HG03108 (cell line): Measurements from ENCODE around the gene CDC73.
"Not testable (repeated sequence)": the region's sequence is repeated elsewhere in the genome, so short reads cannot be mapped to it uniquely, and the experiment has no call there.

Experiments used
- ATAC-seq: cut with Tn5 transposase; IDR thresholded peaks from one replicate; pipeline ENCODE4 v1.9.1; 2021; ENCODE audit warnings: moderate library complexity; ENCODE audit not compliant: unreplicated experiment

Gene CDC73

DNA sequence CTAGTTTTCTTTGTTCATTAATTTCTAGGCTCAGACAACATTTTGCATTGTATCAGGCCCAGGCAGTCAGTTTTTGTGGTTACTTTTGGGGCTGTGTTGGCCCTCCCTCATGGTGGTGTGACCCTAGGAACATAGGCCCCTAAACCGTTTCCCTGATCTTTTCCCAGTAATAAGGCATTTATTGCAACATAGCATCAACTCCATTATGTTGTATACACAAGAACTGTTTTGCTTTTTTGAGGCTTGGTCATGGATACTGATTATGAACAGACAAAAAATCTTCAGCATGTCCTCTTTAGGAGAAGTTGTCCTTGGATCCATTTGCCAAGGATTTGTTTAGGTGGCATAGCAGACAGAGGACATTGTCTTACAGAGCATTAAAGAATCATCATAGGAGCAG is 54.3 kb downstream of the CDC73 start:
- ATAC-seq = no peak

DNA sequence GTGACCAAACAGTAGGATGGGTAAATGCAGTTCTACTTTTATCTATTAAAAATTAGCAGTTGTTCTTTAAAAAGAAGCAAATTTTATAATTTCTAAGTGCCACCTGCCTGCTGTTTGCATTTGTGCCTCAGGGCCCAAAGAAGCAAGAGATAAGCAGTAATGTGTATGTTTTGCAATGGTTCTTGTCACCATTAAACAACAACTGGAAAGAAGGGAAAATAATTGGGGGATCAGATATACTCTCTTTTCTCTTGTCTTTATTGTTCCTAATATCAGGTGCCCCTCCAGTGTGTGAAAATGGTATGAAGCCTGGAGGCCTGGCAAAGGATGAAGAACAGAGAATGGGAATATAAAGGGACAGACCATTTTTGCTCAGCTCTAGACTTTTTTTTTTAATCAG is 55.0 kb downstream of the CDC73 start:
- no peak for ATAC-seq

GRCh38 chr1:193179094-193179493 is 57.3 kb downstream of the CDC73 start:
- no peak for ATAC-seq

- no peak for ATAC-seq
Observed at GRCh38 chr1:193181536-193181935, 59.7 kb downstream of the CDC73 start.

GRCh38 chr1:193181985-193182384 is 60.2 kb downstream of the CDC73 start:
- no peak for ATAC-seq

DNA sequence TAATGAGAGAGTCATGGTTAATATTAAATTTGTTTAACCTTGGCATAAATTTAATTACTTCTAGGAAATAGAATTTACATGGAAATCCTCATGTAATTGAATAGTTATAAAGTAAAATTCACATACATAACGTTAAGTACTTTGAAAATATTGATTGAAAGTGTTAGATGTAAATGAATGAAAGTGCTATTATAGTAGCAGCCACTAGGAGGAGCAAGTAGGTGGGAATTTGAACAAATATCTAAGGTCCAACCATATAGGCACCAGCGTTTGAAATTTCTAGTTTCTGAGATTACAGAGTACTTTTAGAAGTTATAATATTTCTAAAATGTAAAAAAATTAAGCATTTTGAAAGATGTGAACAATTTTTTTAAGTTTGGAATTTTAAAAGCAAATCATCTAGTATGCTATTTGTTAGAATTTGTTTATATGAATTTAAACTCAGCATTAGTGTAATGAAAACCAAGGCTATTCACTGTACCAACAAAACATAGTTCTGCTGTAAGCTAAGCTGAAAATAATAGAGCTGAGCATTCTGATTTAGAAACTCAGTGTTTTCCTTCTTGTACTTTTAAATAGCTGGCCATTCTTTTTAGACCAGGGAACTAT is 61.3 kb downstream of the CDC73 start:
- ATAC-seq = peak; percentile 69

DNA sequence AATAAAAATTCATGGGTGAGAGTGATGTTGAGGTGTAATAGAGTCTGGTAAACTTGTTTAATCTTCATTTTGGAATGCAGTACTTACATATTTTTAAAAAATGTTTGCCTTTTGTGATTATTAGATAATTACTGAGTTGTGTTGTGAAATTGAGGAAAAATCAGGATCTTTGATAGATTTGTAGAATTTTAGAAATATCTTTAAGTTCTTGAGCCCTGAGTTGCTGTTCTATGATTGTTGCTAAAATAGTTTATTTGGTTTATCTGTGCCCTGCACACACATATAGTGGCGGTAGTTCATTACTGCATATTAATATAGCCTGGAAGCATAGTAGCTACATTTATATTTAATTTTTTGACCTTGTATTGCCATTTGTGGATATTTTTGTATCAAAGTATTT is 62.9 kb downstream of the CDC73 start:
- no peak for ATAC-seq

- no peak for ATAC-seq
Observed at GRCh38 chr1:193185211-193185610, 63.4 kb downstream of the CDC73 start.

DNA sequence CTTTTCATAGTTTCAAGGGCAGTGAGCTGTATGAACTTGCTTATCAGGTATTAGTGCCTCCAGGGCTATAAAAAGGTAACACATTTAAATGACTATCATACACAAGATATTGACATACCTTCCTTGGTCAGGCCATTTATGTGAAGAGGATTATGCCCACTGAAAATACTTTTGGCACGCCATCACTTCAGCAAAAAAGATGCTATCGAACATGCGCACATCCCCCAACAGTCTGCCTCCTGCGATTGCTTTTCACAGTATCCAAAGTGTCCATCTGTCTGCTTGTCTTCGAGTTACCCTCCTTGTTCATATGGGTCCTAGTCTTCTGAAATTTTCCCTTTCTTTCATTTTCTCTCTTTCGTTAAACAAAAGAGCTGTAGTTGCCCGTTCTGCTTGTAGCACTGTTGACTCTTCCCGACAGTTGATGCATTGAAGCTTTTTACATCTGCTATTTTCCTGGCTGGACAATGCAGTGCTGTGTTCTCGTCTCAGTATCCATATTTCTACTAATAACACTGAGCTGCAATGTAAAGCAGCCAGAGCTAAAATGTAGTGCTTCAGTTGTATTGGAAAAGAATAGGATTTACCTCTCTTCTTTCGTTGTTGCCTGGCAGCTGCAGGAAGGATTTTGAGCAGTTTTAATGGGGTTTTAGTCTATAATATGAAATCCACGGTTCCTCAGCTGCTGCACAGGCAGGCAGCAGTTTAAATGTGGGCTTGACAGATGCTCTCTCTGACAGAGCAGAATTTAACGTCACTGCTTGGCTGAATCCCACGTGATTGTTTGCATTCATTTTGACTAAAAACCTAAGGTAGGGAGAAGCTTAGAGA is 64.3 kb downstream of the CDC73 start, which contains the start of gene B3GALT2:
TSS of gene B3GALT2 (minus strand) at position 713 of the 831 bp plus-strand sequence. CDS start 5,051 bp downstream, outside the sequence.
- no peak for ATAC-seq

DNA sequence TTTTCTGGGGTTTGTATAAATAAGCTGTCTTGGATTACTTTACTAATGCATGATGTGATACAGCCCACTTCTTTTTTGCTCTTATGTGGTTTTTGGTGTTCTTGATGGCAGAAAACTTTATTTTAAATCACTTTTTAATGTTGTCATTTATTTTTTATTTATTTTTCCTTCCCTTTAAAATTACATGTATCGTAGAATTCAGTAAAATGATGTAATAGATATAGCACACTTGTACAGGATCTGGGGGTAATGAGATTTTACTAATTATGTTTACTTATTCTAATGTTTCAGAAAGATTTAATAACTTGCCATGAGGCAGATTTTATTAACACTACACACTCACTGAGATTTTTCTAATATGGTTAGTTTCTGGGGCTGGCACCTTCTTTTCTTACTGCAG is 65.3 kb downstream of the CDC73 start:
- ATAC-seq = no peak

GRCh38 chr1:193188915-193189314 is 67.1 kb downstream of the CDC73 start:
- ATAC-seq = not testable (repeated sequence)

GRCh38 chr1:193189442-193190095 is 67.7 kb downstream of the CDC73 start:
- no peak for ATAC-seq

DNA sequence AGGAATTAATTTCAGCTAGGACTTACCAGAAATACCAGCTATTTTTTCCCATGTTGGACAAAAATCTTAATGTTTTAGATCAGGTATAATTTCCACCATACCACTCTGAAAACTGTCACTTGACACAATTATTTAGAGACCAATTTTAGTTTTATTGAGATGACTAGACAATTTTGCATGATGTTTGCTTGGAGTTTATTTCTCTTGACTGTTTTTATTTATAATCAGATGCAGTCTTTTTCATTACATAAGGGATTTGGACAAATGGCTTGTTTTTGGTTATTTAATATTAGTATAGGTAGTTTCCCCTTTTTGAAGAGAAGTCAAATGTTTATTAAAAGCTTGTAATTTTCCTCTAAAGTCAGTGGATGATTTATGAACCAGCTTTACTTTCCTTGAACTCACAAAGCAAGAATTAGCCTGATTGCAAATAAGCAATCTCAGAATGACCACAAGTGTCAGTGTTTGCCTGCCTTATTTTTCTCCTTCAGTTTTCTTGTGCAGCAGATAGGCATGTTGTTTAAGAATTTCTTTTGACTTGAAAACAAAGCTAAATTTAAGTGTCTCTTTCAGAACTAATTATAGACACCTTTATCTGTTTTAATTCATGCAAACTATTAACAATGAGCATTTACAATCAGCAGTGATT is 68.4 kb downstream of the CDC73 start:
- ATAC-seq = no peak

DNA sequence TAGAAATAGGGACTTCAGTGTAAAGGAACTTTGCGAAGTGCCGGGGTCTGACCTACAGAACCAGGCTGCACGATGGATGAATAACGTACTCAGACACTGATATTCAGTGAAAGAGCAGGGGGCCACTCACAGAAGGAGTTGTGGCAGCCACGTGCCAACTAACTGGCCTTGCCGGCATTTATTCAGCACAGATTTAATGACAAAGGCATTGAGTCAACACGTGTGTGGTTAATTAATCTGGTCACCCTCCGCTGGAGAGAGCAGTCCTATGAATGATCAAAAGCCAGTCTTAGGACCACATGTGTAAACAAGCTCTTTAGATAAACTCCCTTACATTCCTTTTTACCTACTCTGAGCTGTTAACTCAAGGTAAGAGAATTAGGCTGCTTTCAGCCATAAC is 70.8 kb downstream of the CDC73 start:
- no peak for ATAC-seq

- no peak for ATAC-seq
Observed at GRCh38 chr1:193199940-193200339, 78.1 kb downstream of the CDC73 start.

GRCh38 chr1:193201021-193201420 is 79.2 kb downstream of the CDC73 start:
- ATAC-seq = no peak

- no peak for ATAC-seq
Observed at GRCh38 chr1:193210996-193211395, 89.2 kb downstream of the CDC73 start.

DNA sequence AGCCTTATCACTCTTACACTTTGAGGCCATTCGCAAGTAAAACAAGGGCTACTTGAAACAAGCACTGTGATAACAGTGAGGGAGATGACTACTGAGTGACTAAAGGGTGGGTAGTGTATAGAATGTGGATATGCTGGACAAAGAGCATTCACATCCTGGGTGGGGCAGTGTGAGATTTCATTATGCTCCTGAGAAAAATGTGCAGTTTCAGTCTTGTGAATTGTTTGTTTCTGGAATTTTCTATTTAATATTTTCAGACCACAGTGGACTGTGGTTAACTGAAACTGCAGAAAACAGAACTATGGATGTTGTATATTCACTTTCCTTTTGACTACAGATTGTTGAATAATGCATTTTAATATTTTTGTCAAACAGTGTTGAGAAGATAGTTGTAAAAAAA is 89.7 kb downstream of the CDC73 start:
- peak; percentile 72 for ATAC-seq

GRCh38 chr1:193212637-193213036 is 90.8 kb downstream of the CDC73 start:
- ATAC-seq = no peak

DNA sequence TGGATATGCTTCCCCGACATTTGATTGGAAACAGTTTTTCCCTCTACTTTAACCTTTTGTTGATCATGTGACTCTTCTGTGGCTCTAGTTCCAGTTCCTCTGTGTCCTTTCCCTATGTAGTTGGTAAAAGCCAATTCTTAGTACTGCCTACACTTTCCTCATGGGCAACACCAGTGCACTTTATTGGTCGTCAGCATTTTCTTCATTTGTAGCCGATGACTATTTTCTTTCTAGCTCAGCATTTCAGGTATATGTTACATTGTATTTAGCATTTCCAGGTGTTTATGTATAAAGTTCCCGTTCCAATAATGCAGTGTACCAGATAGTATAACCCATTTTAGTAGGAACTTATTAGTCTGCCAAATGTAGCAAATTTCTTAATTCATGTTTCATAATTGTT is 92.2 kb downstream of the CDC73 start:
- ATAC-seq = no peak

GRCh38 chr1:193216920-193217319 is 95.1 kb downstream of the CDC73 start:
- ATAC-seq = no peak
